Bronchial epithelial cell (primary cell): ENCODE data around the gene CC2D1A. TPM values are rescaled to one million over a fixed set of nuclear protein-coding genes. Genes with fewer than 3 reads are reported as not detected.

Experiments used
- DNase-seq: peaks from one replicate; pipeline ENCODE4 v3.0.0-alpha.2; 2010; ENCODE audit warnings: low read depth
- FAIRE-seq: peaks from 2 replicates; lab custom pipeline; 2011; peaks lifted over from hg19 to GRCh38; lab: Jason Lieb, UNC
- H3K27me3 ChIP-seq: 2 replicates; pipeline ENCODE4 v1.5.1; 2011; ENCODE audit warnings: low read length; ENCODE audit not compliant: control insufficient read depth, insufficient read depth
- H3K36me3 ChIP-seq: 2 replicates; pipeline ENCODE4 v1.5.1; 2011; ENCODE audit warnings: low read length; ENCODE audit not compliant: control insufficient read depth, insufficient read depth
- H3K4me3 ChIP-seq: 2 replicates; pipeline ENCODE4 v1.5.1; 2011; ENCODE audit warnings: mild to moderate bottlenecking, low read depth, low read length, control low read depth
- total RNA-seq: library from RNA; depleted of rRNA; stranded (reverse); fragments of >200 nt; gene quantifications from 2 replicates; pipeline ENCODE4 v1.2.1, GENCODE V29; 2014
- TF ChIP-seq, protein P1 (sequence below): IDR thresholded peaks from 2 replicates; pipeline ENCODE4 v1.5.1; 2011; ENCODE audit warnings: mild to moderate bottlenecking, moderate library complexity, low read length, control low read depth, inconsistent platforms; ENCODE audit not compliant: insufficient read depth, severe bottlenecking

The CC2D1A gene
- total RNA-seq, 1 donor from 2014 or later, result 6.8 TPM

DNA sequence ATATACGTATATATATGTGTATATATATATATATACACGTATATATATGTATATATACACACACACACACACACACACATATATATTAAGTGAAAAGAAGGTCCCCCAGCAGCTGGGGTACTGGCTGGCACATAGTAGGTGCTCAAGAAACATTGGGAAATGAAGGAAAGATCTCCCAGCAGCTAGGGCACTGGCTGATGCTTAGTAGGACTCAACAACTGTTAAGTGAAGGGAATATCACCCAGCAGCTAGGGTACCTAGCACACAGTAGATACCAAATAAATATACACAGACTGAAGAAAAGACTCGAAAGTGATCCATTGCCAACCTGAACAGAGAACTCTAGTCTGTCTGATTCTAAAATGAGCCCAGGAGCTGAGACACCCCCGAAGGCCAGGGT is 20.0 kb downstream of the CC2D1A start:
- no peak overlapping the region for H3K4me3 ChIP-seq
- DNase-seq, result no peak
- no peak for FAIRE-seq
- TF ChIP-seq, protein P1, sequence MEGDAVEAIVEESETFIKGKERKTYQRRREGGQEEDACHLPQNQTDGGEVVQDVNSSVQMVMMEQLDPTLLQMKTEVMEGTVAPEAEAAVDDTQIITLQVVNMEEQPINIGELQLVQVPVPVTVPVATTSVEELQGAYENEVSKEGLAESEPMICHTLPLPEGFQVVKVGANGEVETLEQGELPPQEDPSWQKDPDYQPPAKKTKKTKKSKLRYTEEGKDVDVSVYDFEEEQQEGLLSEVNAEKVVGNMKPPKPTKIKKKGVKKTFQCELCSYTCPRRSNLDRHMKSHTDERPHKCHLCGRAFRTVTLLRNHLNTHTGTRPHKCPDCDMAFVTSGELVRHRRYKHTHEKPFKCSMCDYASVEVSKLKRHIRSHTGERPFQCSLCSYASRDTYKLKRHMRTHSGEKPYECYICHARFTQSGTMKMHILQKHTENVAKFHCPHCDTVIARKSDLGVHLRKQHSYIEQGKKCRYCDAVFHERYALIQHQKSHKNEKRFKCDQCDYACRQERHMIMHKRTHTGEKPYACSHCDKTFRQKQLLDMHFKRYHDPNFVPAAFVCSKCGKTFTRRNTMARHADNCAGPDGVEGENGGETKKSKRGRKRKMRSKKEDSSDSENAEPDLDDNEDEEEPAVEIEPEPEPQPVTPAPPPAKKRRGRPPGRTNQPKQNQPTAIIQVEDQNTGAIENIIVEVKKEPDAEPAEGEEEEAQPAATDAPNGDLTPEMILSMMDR, result no peak
- H3K36me3 ChIP-seq, result peaks cover 33% of the 10 kb centered on the region
- H3K27me3 ChIP-seq, result no peaks in the 10 kb centered on the region

DNA sequence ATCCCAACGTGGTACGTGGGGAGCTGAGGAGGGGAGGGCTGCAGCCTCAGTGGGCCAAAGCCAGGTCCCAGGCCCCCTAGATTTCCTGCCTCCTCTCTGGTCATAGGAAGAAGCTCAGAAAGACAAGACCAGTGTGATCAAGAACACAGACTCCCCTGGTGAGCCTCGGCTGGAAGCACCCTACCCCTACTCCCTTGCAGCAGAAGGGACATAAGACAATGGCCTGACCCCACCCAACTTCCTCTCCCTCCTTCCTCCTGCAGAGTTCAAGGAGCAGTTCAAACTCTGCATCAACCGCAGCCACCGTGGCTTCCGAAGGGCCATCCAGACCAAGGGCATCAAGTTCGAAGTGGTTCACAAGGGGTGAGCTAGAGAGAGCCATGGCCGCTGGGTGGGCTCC is 20.7 kb downstream of the CC2D1A start:
- TF ChIP-seq, protein P1, result no peak
- H3K36me3 ChIP-seq, result peaks cover 26% of the 10 kb centered on the region
- FAIRE-seq (peak; percentile 36), DNase-seq (no peak)
- no peak overlapping the region for H3K4me3 ChIP-seq
- no peaks in the 10 kb centered on the region for H3K27me3 ChIP-seq

DNA sequence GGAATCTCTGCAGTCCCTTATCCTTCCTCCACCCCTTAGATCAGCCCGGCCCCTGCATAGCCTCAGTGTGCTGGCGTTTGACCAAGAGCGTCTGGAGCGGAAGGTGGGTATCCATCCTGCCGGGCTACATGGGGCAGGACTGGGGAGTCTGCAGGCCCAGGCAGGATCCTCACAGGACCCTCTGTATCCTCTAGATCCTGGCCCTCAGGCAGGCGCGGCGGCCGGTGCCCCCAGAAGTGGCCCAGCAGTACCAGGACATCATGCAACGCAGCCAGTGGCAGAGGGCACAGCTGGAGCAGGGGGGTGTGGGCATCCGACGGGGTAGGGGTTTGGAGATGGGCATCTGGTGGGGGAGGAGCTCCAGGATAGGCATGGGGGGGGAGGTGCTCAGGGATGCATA is 23.3 kb downstream of the CC2D1A start:
- Histone ChIP-seq H3K27me3 (no peaks in the 10 kb centered on the region), H3K4me3 (no peak overlapping the region), H3K36me3 (peaks cover 17% of the 10 kb centered on the region)
- TF ChIP-seq, protein P1, result no peak
- no peak for DNase-seq
- no peak for FAIRE-seq

DNA sequence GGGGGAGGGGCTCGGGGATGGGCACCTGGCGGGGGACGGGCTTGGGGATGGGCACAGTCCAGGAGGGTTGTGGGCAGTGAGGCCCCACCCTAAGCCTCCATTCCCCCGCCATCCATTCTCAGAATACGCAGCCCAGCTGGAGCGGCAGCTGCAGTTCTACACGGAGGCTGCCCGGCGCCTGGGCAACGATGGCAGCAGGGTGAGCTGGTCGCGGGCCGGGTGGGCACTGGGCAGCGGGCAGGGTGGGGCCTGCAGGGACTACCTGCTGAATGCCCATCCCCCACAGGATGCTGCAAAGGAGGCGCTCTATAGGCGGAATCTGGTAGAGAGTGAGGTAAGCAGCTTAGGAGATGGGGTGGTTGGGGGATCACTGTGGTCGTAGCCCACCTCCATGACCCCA is 24.0 kb downstream of the CC2D1A start:
- peaks cover 12% of the 10 kb centered on the region for H3K36me3 ChIP-seq
- TF ChIP-seq, protein P1, result no peak
- H3K27me3 ChIP-seq, result no peaks in the 10 kb centered on the region
- FAIRE-seq, result no peak
- no peak overlapping the region for H3K4me3 ChIP-seq
- no peak for DNase-seq

DNA sequence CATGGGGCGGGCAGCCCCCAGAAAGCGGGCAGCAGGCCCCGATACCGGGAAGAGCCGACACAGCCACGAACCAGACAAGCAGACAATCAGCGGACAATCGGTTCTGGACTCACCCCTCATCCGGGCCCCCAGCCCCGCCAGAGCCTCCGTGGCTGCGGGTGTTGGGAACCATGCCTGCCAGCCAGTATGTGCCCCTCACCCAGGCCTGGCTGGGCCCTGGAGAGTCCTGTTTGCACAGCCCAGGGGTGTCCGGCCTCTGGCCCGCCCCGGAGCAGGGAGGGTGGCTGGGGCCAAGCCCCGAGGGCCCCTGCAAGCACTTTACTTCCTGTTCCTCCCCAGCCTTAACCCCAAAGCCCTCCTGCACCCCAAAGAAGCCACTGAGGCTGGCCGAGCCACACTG is 24.4 kb downstream of the CC2D1A start:
- DNase-seq, result no peak
- peaks cover 12% of the 10 kb centered on the region for H3K36me3 ChIP-seq
- no peak for FAIRE-seq

More for the DNA sequence above, 24.4 kb downstream of the CC2D1A start:
- Histone ChIP-seq H3K4me3 (no peak overlapping the region), H3K27me3 (no peaks in the 10 kb centered on the region)
- TF ChIP-seq, protein P1, result no peak
